OCI-LY7 (cell line): Measurements from ENCODE around the gene RCN2. TPM values are rescaled to one million over a fixed set of nuclear protein-coding genes. Genes with fewer than 3 reads are reported as not detected.

ENCODE experiments used
- BruUV-seq: library from RNA; stranded (reverse); fragments of 400-500 nt; replicated peaks from 2 replicates; lab custom pipeline; 2021; lab: Mats Ljungman, UMichigan
- CTCF ChIA-PET: fragments of 300-600 bp; sonication (Branson Sonifier 250); formaldehyde crosslinking; loops from one replicate; lab custom pipeline; 2022; ENCODE audit warnings: antibody characterized with exemption; ENCODE audit not compliant: unreplicated experiment; lab: Charles Lee
- POLR2A ChIA-PET: fragments of 300-600 bp; sonication (Branson Sonifier 250); formaldehyde crosslinking; loops from one replicate; lab custom pipeline; 2022; ENCODE audit warnings: antibody characterized with exemption; lab: Charles Lee
- DNase-seq: peaks from one replicate; pipeline ENCODE4 v3.0.0-alpha.2; 2015; ENCODE audit warnings: low spot score
- H2AFZ ChIP-seq: fragments of 200-600 bp; sonication (generic), shearing (Covaris generic); 2 replicates; pipeline ENCODE4 v1.6.1; 2014; ENCODE audit warnings: mild to moderate bottlenecking, antibody characterized with exemption, low read length, moderate library complexity
- H3K27ac ChIP-seq: fragments of 200-600 bp; sonication (generic); 2 replicates; pipeline ENCODE4 v1.5.1; 2014; ENCODE audit warnings: mixed run types, low read depth, mild to moderate bottlenecking, moderate library complexity, low read length, inconsistent platforms; ENCODE audit not compliant: poor library complexity, severe bottlenecking
- H3K36me3 ChIP-seq: fragments of 200-600 bp; sonication (generic); 2 replicates; pipeline ENCODE4 v1.6.1; 2014; ENCODE audit warnings: mild to moderate bottlenecking, antibody characterized with exemption, low read length, moderate library complexity, mixed read lengths; ENCODE audit not compliant: insufficient read depth
- H3K4me1 ChIP-seq: fragments of 200-600 bp; sonication (generic); 2 replicates; pipeline ENCODE4 v1.5.1; 2014; ENCODE audit warnings: mild to moderate bottlenecking, low read length; ENCODE audit not compliant: insufficient read depth, poor library complexity, severe bottlenecking
- H3K4me2 ChIP-seq: fragments of 200-600 bp; sonication (generic); 2 replicates; pipeline ENCODE4 v1.6.1; 2014; ENCODE audit warnings: mild to moderate bottlenecking, low read length
- H3K4me3 ChIP-seq: fragments of 200-600 bp; sonication (generic); 2 replicates; pipeline ENCODE4 v1.5.1; 2014; ENCODE audit warnings: mild to moderate bottlenecking, low read depth, low read length; ENCODE audit not compliant: poor library complexity, severe bottlenecking
- H3K79me2 ChIP-seq: fragments of 200-600 bp; sonication (generic); 2 replicates; pipeline ENCODE4 v1.6.1; 2016; ENCODE audit warnings: low read depth, mild to moderate bottlenecking, low read length, moderate library complexity, mixed read lengths; ENCODE audit not compliant: insufficient read depth
- H3K9me2 ChIP-seq: fragments of 200-600 bp; sonication (generic); 2 replicates; pipeline ENCODE4 v1.6.1; 2016; ENCODE audit warnings: mild to moderate bottlenecking, low read length, mixed read lengths; ENCODE audit not compliant: insufficient read depth
- H3K9me3 ChIP-seq: fragments of 200-600 bp; sonication (generic); 2 replicates; pipeline ENCODE4 v1.6.1; 2014; ENCODE audit warnings: mild to moderate bottlenecking, mixed run types, low read length, mixed read lengths
- H4K20me1 ChIP-seq: fragments of 200-600 bp; sonication (generic); 2 replicates; pipeline ENCODE4 v1.6.1; 2014; ENCODE audit warnings: mild to moderate bottlenecking, antibody characterized with exemption, low read length, moderate library complexity, mixed read lengths; ENCODE audit not compliant: insufficient read depth
- EZH2phosphoT487 ChIP-seq: fragments of 200-600 bp; sonication (generic); IDR thresholded peaks from 2 replicates; pipeline ENCODE4 v1.6.1; 2018; ENCODE audit warnings: low read depth, borderline replicate concordance, mild to moderate bottlenecking, mixed run types, antibody characterized with exemption, low read length, moderate library complexity, mixed read lengths
- intact Hi-C: fragments of 100-400 bp; cut with micrococcal nuclease; formaldehyde crosslinking; loops from one replicate; pipeline ENCODE4 v1.10.0; 2022; ENCODE audit not compliant: unreplicated experiment
- total RNA-seq, 2 experiments: library from RNA; depleted of rRNA in 1 of 2; stranded (reverse); fragments of >200 nt in 1 of 2; shearing (Covaris generic) in 1 of 2; gene quantifications; 2 replicates each; pipeline ENCODE4 v1.2.3, GENCODE V29; 2014 to 2022
- TF ChIP-seq, protein P1 (sequence below): fragments of 200-600 bp; sonication (generic); conservative IDR thresholded peaks from 2 replicates; pipeline ENCODE4 v1.5.1; 2014; ENCODE audit warnings: mild to moderate bottlenecking, antibody characterized with exemption, low read length, moderate library complexity, mixed read lengths

Gene RCN2
- total RNA-seq, 2 experiments from 2014 or later: 32.8 to 39.1 TPM

DNA sequence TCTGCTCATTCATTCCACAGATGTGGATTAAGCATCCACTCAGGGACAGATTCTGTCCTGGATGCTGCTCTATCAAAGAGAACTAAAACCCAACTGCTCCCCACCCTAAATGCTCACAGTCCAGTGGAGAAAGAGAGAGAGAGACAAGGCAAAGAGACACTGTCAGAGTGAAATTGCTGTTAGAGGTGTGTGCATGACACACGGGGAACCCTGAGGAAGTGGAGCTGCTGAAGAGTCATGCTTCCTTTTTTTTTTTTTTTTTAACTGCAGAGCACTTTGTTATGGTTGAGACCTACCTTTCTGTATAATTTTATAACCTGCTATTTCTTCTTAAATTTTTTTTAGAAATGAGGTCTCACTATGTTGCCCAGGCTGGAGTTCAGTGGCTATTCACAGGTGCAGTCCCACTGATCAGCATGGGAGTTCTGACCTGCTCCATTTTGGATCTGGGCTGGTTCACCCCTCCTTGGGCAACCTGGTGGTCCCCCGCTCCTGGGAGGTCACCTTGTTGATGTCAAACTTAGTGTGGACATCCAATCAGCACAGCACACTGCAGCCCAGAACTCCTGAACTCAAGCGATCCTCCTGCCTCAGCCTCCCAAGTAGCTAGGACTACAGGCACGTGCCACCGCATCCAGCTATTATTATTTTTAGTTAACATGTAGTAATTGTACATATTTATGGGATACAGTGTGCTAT, 45.2 kb downstream of the RCN2 start:
- BruUV-seq: no TSS peak
- Histone ChIP-seq H2AFZ (no peak overlapping the region), H3K27ac (no peak overlapping the region), H3K36me3 (no peaks in the 10 kb centered on the region), H3K79me2 (no peaks in the 10 kb centered on the region), H3K4me3 (no peak overlapping the region), H3K9me2 (no peaks in the 10 kb centered on the region), H4K20me1 (no peaks in the 10 kb centered on the region), H3K4me1 (no peaks in the 10 kb centered on the region), H3K9me3 (no peaks in the 10 kb centered on the region), H3K4me2 (no peak overlapping the region)
- no peak for TF ChIP-seq EZH2phosphoT487
- TF ChIP-seq, protein P1, sequence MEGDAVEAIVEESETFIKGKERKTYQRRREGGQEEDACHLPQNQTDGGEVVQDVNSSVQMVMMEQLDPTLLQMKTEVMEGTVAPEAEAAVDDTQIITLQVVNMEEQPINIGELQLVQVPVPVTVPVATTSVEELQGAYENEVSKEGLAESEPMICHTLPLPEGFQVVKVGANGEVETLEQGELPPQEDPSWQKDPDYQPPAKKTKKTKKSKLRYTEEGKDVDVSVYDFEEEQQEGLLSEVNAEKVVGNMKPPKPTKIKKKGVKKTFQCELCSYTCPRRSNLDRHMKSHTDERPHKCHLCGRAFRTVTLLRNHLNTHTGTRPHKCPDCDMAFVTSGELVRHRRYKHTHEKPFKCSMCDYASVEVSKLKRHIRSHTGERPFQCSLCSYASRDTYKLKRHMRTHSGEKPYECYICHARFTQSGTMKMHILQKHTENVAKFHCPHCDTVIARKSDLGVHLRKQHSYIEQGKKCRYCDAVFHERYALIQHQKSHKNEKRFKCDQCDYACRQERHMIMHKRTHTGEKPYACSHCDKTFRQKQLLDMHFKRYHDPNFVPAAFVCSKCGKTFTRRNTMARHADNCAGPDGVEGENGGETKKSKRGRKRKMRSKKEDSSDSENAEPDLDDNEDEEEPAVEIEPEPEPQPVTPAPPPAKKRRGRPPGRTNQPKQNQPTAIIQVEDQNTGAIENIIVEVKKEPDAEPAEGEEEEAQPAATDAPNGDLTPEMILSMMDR: no peak
- no peak for DNase-seq
- ChIA-PET CTCF (no interaction called here), POLR2A (interaction anchor here (0.6 to 1.2 kb wide), 4 partner anchors 15 to 808 kb away, joined by 3 to 6 read pairs (median 4); no protein-coding TSS in a partner anchor)
- intact Hi-C loops: no loop called here

DNA sequence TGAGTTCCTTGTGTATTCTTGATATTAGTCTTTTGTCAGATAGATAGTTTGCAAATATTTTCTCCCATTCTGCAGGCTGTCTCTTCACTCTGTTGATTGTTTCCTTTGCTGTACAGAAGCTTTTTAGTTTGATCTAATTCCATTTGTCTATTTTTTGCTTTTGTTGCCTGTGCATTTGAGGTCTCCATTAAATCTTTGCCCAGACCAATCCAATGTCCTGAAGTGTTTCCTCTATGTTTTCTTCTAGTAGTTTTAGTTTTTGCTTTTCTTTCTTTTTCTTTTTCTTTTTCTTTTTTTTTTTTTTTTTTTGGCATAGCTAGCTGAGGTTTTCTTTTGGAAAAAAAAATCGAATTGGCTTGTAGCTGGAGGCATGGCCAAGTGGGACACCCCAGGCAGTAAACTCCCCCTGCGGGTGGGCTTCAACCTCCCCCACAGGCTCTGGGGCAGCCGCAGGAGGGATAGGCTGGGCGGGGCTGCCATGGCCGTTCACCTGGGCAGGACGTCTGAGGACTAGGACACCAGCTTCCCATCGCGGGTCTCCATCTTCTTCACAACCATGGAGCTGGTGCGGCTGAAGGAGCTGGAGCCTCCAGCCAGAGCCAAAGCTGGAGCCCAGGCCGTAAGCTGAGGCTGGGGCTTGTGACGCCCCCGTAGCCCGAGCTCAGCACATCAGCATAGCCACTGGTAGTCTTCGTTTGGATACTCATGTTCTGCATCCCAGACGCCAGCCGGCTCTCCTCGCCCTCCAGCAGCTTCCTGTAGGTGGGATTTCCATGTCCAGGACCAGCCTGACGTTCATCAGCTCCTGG, 47.2 kb downstream of the RCN2 start:
- no TSS peak for BruUV-seq
- H3K9me3 ChIP-seq: no peaks in the 10 kb centered on the region
- TF ChIP-seq, protein P1: no peak
- TF ChIP-seq EZH2phosphoT487: no peak
- POLR2A ChIA-PET: interaction anchor here (0.6 to 1.1 kb wide), 5 partner anchors 16 to 667 kb away, joined by 3 to 11 read pairs (median 5); partner anchors contain the start of gene PSTPIP1
- CTCF ChIA-PET: interaction anchor here (0.7 kb wide), 2 partner anchors 9 to 20 kb away, joined by 4 to 5 read pairs; no protein-coding TSS in a partner anchor
- intact Hi-C loops: no loop called here
- no peaks in the 10 kb centered on the region for H3K36me3 ChIP-seq
- H2AFZ ChIP-seq: no peak overlapping the region
- H3K27ac ChIP-seq: no peak overlapping the region
- H3K9me2 ChIP-seq: no peaks in the 10 kb centered on the region
- H3K4me2 ChIP-seq: no peak overlapping the region
- H4K20me1 ChIP-seq: no peaks in the 10 kb centered on the region
- H3K4me3 ChIP-seq: no peak overlapping the region
- H3K79me2 ChIP-seq: no peaks in the 10 kb centered on the region
- no peak for DNase-seq
- H3K4me1 ChIP-seq: no peaks in the 10 kb centered on the region
